HepG2 (cell line): ENCODE results near the gene M1AP. TPM values are rescaled to one million over a fixed set of nuclear protein-coding genes. Genes with fewer than 3 reads are reported as not detected.

ENCODE experiments used
- ATAC-seq: fragments of 200-7000 bp; cut with Tn5 transposase; 3 replicates; pipeline ENCODE4 v1.9.1; 2020; ENCODE audit warnings: mild to moderate bottlenecking, moderate library complexity
- BruUV-seq: library from RNA; stranded (reverse); fragments of 400-500 nt; replicated peaks from 2 replicates; lab custom pipeline; 2021; lab: Mats Ljungman, UMichigan
- CTCF ChIA-PET: fragments of 300-600 bp; formaldehyde crosslinking; extraction: SDS; loops from one replicate; lab custom pipeline; 2021; ENCODE audit warnings: low total read pairs, inconsistent platforms, low intra/inter-chr PET ratio; lab: Yijun Ruan, JAX
- POLR2A ChIA-PET: fragments of 350-600 bp; sonication (Branson Sonifier 250); formaldehyde crosslinking; loops from one replicate; lab custom pipeline; 2020; ENCODE audit warnings: antibody characterized with exemption, inconsistent platforms; lab: Yijun Ruan, JAX
- DNase-seq: peaks from one replicate; pipeline ENCODE4 v3.0.0-alpha.2; 2015; ENCODE audit warnings: low spot score
- FAIRE-seq: peaks from 3 replicates; lab custom pipeline; 2011; peaks lifted over from hg19 to GRCh38; lab: Jason Lieb, UNC
- H2AFZ ChIP-seq: one replicate; pipeline ENCODE4 v1.6.1; 2011; ENCODE audit warnings: low read length, inconsistent platforms
- H3K27ac ChIP-seq: fragments of 300-600 bp; 3 replicates; pipeline ENCODE4 v1.8.0; 2011; ENCODE audit warnings: mixed run types, mild to moderate bottlenecking, mixed read lengths, low read length, inconsistent platforms; ENCODE audit not compliant: insufficient read depth; ENCODE audit errors: extremely low read length
- H3K27me3 ChIP-seq, 2 experiments: fragments of 200-600 bp in 1 of 2; 2 replicates in 1 of 2; 3 replicates in 1 of 2; pipeline versions ENCODE4 v1.6.0 to v1.8.0; 2011; ENCODE audit warnings: low read length in 2 of 2, mild to moderate bottlenecking in 2 of 2, moderate library complexity in 2 of 2, inconsistent platforms in 1 of 2; ENCODE audit not compliant: insufficient read depth in 2 of 2, control insufficient read depth in 1 of 2
- H3K36me3 ChIP-seq, 2 experiments: fragments of 200-600 bp in 1 of 2; replicated peaks in 1 of 2; 2 replicates in 1 of 2; 3 replicates in 1 of 2; pipeline versions ENCODE4 v1.5.1 to v1.8.0; 2011; ENCODE audit warnings: low read length in 2 of 2, inconsistent platforms in 1 of 2; ENCODE audit not compliant: insufficient read depth in 2 of 2, control insufficient read depth in 1 of 2
- H3K4me1 ChIP-seq: 2 replicates; pipeline ENCODE4 v1.5.1; 2012; ENCODE audit warnings: low read length, inconsistent platforms; ENCODE audit not compliant: insufficient read depth
- H3K4me2 ChIP-seq: 2 replicates; pipeline ENCODE4 v1.6.0; 2011; ENCODE audit warnings: low read depth, low read length, inconsistent platforms
- H3K4me3 ChIP-seq, 3 experiments: fragments of 200-600 bp in 1 of 3; sonication (generic), shearing (Covaris generic) in 1 of 3; replicated peaks in 1 of 3; 2 replicates each; pipeline ENCODE4 v1.5.1; 2011 to 2016; ENCODE audit warnings: low read length in 3 of 3, inconsistent platforms in 2 of 3, low read depth in 2 of 3, mild to moderate bottlenecking in 2 of 3, control low read depth in 1 of 3, mixed read lengths in 1 of 3; ENCODE audit not compliant: insufficient read depth in 1 of 3
- H3K79me2 ChIP-seq: one replicate; pipeline ENCODE4 v1.6.1; 2011; ENCODE audit warnings: low read length, inconsistent platforms; ENCODE audit not compliant: insufficient read depth
- H3K9ac ChIP-seq: 2 replicates; pipeline ENCODE4 v1.6.0; 2011; ENCODE audit warnings: mild to moderate bottlenecking, low read depth, low read length, inconsistent platforms; ENCODE audit not compliant: insufficient read depth
- H3K9me3 ChIP-seq: 2 replicates; pipeline ENCODE4 v1.5.1; 2012; ENCODE audit warnings: mild to moderate bottlenecking, low read length
- H4K20me1 ChIP-seq: 2 replicates; pipeline ENCODE4 v1.6.0; 2011; ENCODE audit warnings: inconsistent platforms, mild to moderate bottlenecking, low read length, moderate library complexity; ENCODE audit not compliant: insufficient read depth
- CBX1 ChIP-seq: IDR thresholded peaks from one replicate; pipeline ENCODE4 v1.6.1; 2016; ENCODE audit warnings: antibody characterized with exemption, low read depth
- CEBPB ChIP-seq: IDR thresholded peaks from 2 replicates; pipeline ENCODE4 v1.6.1; 2011; ENCODE audit warnings: low read depth, low read length, improper control_type of control experiment, borderline replicate concordance
- HOXA7 ChIP-seq: sonication (generic); formaldehyde crosslinking; IDR thresholded peaks from 2 replicates; pipeline ENCODE4 v1.8.1; 2022; ENCODE audit warnings: mild to moderate bottlenecking, missing genetic modification reagents, moderate library complexity
- ZFP36L2 ChIP-seq: sonication (generic); formaldehyde crosslinking; IDR thresholded peaks from 2 replicates; pipeline ENCODE4 v1.4.0; 2020; ENCODE audit warnings: missing genetic modification reagents
- ZNF550 ChIP-seq: sonication (generic); formaldehyde crosslinking; IDR thresholded peaks from 2 replicates; pipeline ENCODE4 v1.4.0; 2020; ENCODE audit warnings: mild to moderate bottlenecking, missing genetic modification reagents, borderline replicate concordance
- WGBS: methylation state at CpG from one replicate; pipeline ENCODE4 v1.1.6; 2017; ENCODE audit warnings: low lambda C conversion rate; 5-methylcytosine and 5-hydroxymethylcytosine counted together
- in situ Hi-C: cut with HindIII; loops from 2 replicates; pipeline ENCODE4 v1.10.0; 2017; ENCODE audit warnings: low pct_unique_long_range_greater_than_20kb; ENCODE audit not compliant: extremely low pct_ligation_motif_present
- intact Hi-C: fragments of 100-400 bp; cut with micrococcal nuclease; formaldehyde crosslinking; loops from one replicate; pipeline ENCODE4 v1.10.0; 2022; ENCODE audit not compliant: unreplicated experiment
- polyA plus RNA-seq, 8 experiments: library from polyadenylated mRNA; depleted of rRNA in 3 of 8; stranded (reverse) in 7 of 8; unstranded in 1 of 8; fragments of >200 nt; fragmentation: Illumina TruSeq in 4 of 8; extraction: Trizol in 4 of 8; gene quantifications; 2 replicates each; pipeline versions ENCODE4 v1.2.1 to v1.2.3, GENCODE V29; 2011 to 2016; ENCODE audit warnings: low read depth in 4 of 8, missing spikeins in 1 of 8, mixed read lengths in 1 of 8; ENCODE audit not compliant: insufficient read depth in 1 of 8
- total RNA-seq, 5 experiments: library from RNA; depleted of rRNA; stranded (reverse); fragments of >200 nt; fragmentation: Illumina TruSeq; extraction: Trizol; gene quantifications; 2 replicates each; pipeline ENCODE4 v1.2.3, GENCODE V29; 2016; ENCODE audit warnings: low read depth in 1 of 5
- TF ChIP-seq, protein P1 (sequence below): sonication (generic); formaldehyde crosslinking; IDR thresholded peaks from 2 replicates; pipeline ENCODE4 v1.4.0; 2020; ENCODE audit warnings: mild to moderate bottlenecking, missing genetic modification reagents

Gene M1AP
- total and polyA plus RNA-seq, 2 of the 13 experiments (the other 11 are each of a cell fraction or from before 2014, with no cell fraction given): not detected

DNA sequence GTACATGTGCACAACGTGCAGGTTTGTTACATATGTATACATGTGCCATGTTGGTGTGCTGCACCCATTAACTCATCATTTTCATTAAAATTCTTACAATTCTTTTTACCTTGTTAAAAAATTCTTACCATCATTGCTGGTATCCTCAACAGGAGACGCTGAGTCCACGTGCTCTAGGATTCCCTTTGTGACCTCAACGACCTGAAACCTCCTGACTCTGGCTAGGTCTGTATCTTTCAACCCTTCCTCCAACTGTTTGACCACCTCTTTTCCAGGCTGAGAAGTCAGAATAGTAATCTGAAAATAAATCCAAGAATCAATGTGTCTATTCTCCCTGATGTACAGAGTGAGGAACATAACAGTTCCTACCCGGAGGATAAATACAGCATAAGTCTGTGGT, 41.2 kb downstream of the M1AP start:
- ATAC-seq: no peak
- Histone ChIP-seq H3K4me1 (no peaks in the 10 kb centered on the region), H3K79me2 (no peaks in the 10 kb centered on the region), H3K9ac (no peak overlapping the region), H3K4me2 (no peak overlapping the region), H3K27ac (no peak overlapping the region), H4K20me1 (no peaks in the 10 kb centered on the region), H3K36me3 (no peaks in the 10 kb centered on the region), H3K4me3 (no peak overlapping the region), H3K9me3 (no peaks in the 10 kb centered on the region), H3K27me3 (0 out of 5 replicates have a peak, but pooled peaks cover 0 to 5% of the 10 kb centered on the region in 2 experiments), H2AFZ (no peak overlapping the region)
- no TSS peak for BruUV-seq
- FAIRE-seq: no peak
- 12% methylated on average over 5 of the region's 5 CpGs for WGBS
- CTCF ChIA-PET: no interaction called here
- no peak for TF ChIP-seq CBX1
- TF ChIP-seq, protein P1, sequence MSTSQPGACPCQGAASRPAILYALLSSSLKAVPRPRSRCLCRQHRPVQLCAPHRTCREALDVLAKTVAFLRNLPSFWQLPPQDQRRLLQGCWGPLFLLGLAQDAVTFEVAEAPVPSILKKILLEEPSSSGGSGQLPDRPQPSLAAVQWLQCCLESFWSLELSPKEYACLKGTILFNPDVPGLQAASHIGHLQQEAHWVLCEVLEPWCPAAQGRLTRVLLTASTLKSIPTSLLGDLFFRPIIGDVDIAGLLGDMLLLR: no peak
- no peak for TF ChIP-seq ZFP36L2 (CRISPR knock-in tag)
- intact Hi-C loops (no loop called here), in situ Hi-C loops (no loop called here)
- no peak for DNase-seq
- POLR2A ChIA-PET: no interaction called here

DNA sequence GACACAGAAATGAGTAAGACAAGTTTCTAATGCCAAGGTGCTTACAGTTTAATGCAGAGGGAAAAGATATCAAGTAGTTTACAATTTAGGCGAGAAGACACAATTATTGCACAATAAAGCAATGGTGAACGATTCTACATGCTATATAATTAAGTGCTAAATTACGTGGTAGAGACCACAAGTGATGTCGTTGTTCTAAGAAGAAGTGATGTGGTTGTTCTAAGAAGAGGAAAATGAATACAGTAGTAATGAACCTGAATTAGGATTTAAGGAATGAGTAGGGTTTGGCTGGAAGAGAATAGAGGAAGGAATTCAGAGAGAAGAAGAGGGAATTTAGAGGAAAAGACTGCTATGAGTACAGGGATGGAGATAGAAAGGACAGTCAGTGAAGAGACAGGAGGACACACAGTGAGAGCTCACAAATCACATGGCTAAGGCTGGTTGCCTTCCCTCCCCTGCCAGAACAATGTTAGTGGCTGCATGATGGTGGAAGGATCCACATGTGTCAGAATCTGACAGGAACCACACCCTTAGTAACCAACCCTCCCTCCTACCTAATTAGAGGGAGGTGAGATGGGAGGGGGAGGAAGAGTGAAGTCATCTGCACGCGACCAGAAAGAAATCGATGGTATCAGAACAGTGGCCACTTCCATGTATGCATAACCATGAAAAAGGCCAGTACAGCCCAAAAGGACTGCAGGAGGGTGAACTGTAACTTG, 44.7 kb downstream of the M1AP start:
- no peak overlapping the region for H3K27ac ChIP-seq
- no peak overlapping the region for H3K9ac ChIP-seq
- no peaks in the 10 kb centered on the region for H3K79me2 ChIP-seq
- no peak for DNase-seq
- H3K36me3 ChIP-seq: no peaks in the 10 kb centered on the region
- no peak for ATAC-seq
- ChIA-PET POLR2A (no interaction called here), CTCF (no interaction called here)
- no peak overlapping the region for H3K4me3 ChIP-seq
- intact Hi-C loops (no loop called here), in situ Hi-C loops (no loop called here)
- no TSS peak for BruUV-seq
- no peak overlapping the region for H2AFZ ChIP-seq
- no peaks in the 10 kb centered on the region for H4K20me1 ChIP-seq
- no peak overlapping the region for H3K4me2 ChIP-seq
- TF ChIP-seq ZNF550 (CRISPR knock-in tag): no peak
- TF ChIP-seq HOXA7 (CRISPR knock-in tag): no peak
- TF ChIP-seq CEBPB: peak; percentile 75
- 0 out of 5 replicates have a peak, but pooled peaks cover 0 to 5% of the 10 kb centered on the region in 2 experiments for H3K27me3 ChIP-seq
- no peak for FAIRE-seq
- WGBS: 25% methylated on average over 7 of the region's 7 CpGs
- H3K9me3 ChIP-seq: no peaks in the 10 kb centered on the region
- H3K4me1 ChIP-seq: no peaks in the 10 kb centered on the region
